ENCODE measurements around the gene DNM3.

DNM3 gene

GRCh38 chr1:172125250-172125649, 284.0 kb downstream of the DNM3 start:
- no peak for TF ChIP-seq ZFP30 (CRISPR knock-in tag; IDR thresholded peaks at IDR 0.05)
- no peak for TF ChIP-seq CSDC2 (CRISPR knock-in tag; IDR thresholded peaks at IDR 0.05)
- TF ChIP-seq OSR1 (CRISPR knock-in tag; IDR thresholded peaks at IDR 0.05): no peak
- TF ChIP-seq BACH2 (CRISPR knock-in tag; IDR thresholded peaks at IDR 0.05; ENCODE audit: borderline replicate concordance): no peak
- no peak for TF ChIP-seq ZNF70 (CRISPR knock-in tag; IDR thresholded peaks at IDR 0.05)
- TF ChIP-seq TOX (CRISPR knock-in tag; IDR thresholded peaks at IDR 0.05; ENCODE audit: borderline replicate concordance): no peak
- no peak for ATAC-seq

GRCh38 chr1:172125812-172126430, 284.6 kb downstream of the DNM3 start:
- TF ChIP-seq ZNF70 (CRISPR knock-in tag; IDR thresholded peaks at IDR 0.05) (peak; percentile 98), ZFP30 (CRISPR knock-in tag; IDR thresholded peaks at IDR 0.05) (no peak)

GRCh38 chr1:172132836-172133235, 291.5 kb downstream of the DNM3 start:
- TF ChIP-seq PPARA (CRISPR knock-in tag; IDR thresholded peaks at IDR 0.05; ENCODE audit: borderline replicate concordance): no peak
- no peak for TF ChIP-seq CSDC2 (CRISPR knock-in tag; IDR thresholded peaks at IDR 0.05)
- TF ChIP-seq TOX (CRISPR knock-in tag; IDR thresholded peaks at IDR 0.05; ENCODE audit: borderline replicate concordance): no peak
- no peak for TF ChIP-seq TSHZ2 (CRISPR knock-in tag; IDR thresholded peaks at IDR 0.05)
- TF ChIP-seq RARB (CRISPR knock-in tag; IDR thresholded peaks at IDR 0.05): no peak
- no peak for TF ChIP-seq OSR1 (CRISPR knock-in tag; IDR thresholded peaks at IDR 0.05)
- TF ChIP-seq GLIS3 (CRISPR knock-in tag; IDR thresholded peaks at IDR 0.05): no peak
- TF ChIP-seq ZFP3 (CRISPR knock-in tag; IDR thresholded peaks at IDR 0.05): no peak
- no peak for TF ChIP-seq ZC3H10 (CRISPR knock-in tag; IDR thresholded peaks at IDR 0.05)
- no peak for TF ChIP-seq ZNF8 (CRISPR knock-in tag; IDR thresholded peaks at IDR 0.05)
- TF ChIP-seq PATZ1 (CRISPR knock-in tag; IDR thresholded peaks at IDR 0.05; ENCODE audit: borderline replicate concordance): no peak
- no peak for ATAC-seq

More at GRCh38 chr1:172125812-172126430, 284.6 kb downstream of the DNM3 start:
- ATAC-seq: no peak

- TF ChIP-seq RARB (CRISPR knock-in tag; IDR thresholded peaks at IDR 0.05) (peak; percentile 12; the same call in 1 of the 2 replicates), ZC3H10 (CRISPR knock-in tag; IDR thresholded peaks at IDR 0.05) (peak; percentile 75), SNAI2 (CRISPR knock-in tag; IDR thresholded peaks at IDR 0.05) (no peak), OSR1 (CRISPR knock-in tag; IDR thresholded peaks at IDR 0.05) (no peak), TOX (CRISPR knock-in tag; IDR thresholded peaks at IDR 0.05; ENCODE audit: borderline replicate concordance) (peak; percentile 54; the same call in 1 of the 2 replicates)
- peak; percentile 41 for ATAC-seq
These were observed 292.9 kb downstream of the DNM3 start for GRCh38 chr1:172134087-172134731.

GRCh38 chr1:172135076-172135672, 293.9 kb downstream of the DNM3 start:
- ATAC-seq: no peak
- TF ChIP-seq TSHZ2 (CRISPR knock-in tag; IDR thresholded peaks at IDR 0.05) (no peak), SNAI2 (CRISPR knock-in tag; IDR thresholded peaks at IDR 0.05) (no peak), POU6F1 (CRISPR knock-in tag; IDR thresholded peaks at IDR 0.05; ENCODE audit: borderline replicate concordance, low read depth) (no peak), CSDC2 (CRISPR knock-in tag; IDR thresholded peaks at IDR 0.05) (no peak), PATZ1 (CRISPR knock-in tag; IDR thresholded peaks at IDR 0.05; ENCODE audit: borderline replicate concordance) (no peak), ZFP30 (CRISPR knock-in tag; IDR thresholded peaks at IDR 0.05) (no peak), CSRNP3 (CRISPR knock-in tag; IDR thresholded peaks at IDR 0.05) (no peak), RARB (CRISPR knock-in tag; IDR thresholded peaks at IDR 0.05) (no peak), OSR1 (CRISPR knock-in tag; IDR thresholded peaks at IDR 0.05) (no peak; the same call in 1 of the 2 replicates), TOX (CRISPR knock-in tag; IDR thresholded peaks at IDR 0.05; ENCODE audit: borderline replicate concordance) (no peak), PPARA (CRISPR knock-in tag; IDR thresholded peaks at IDR 0.05; ENCODE audit: borderline replicate concordance) (no peak), ESRRG (CRISPR knock-in tag; IDR thresholded peaks at IDR 0.05) (no peak)

Measured in SK-N-SH treated with all-trans-retinoic acid at 6 μM for 48 hours (cell line).